ENCODE results near the gene ASIC1. TPM values are rescaled to one million over a fixed set of nuclear protein-coding genes. Genes with fewer than 3 reads are reported as not detected.

Gene ASIC1
- total and polyA plus RNA-seq, 2 of the 4 experiments (the other 2 are of a cell fraction): 1.6 to 9.9 TPM

GRCh38 chr12:50106907-50107306, 49.5 kb downstream of the ASIC1 start:
- ATAC-seq (ENCODE audit: low read depth) (no peak), DNase-seq (no peak)
- Histone ChIP-seq H3K14ac (replicated peaks; ENCODE audit: low read depth, low read length) (no peak overlapping the region), H2AFZ (replicated peaks; ENCODE audit: low read length, poor library complexity) (no peak overlapping the region), H3K27ac (ENCODE audit: insufficient read depth, low read length) (no peak overlapping the region), H2BK15ac (ENCODE audit: low read depth, low read length) (no peak overlapping the region), H3K27me3 (ENCODE audit: control insufficient read depth, insufficient read depth, low read length) (peaks cover 4% of the 10 kb centered on the region; the same call in 1 of the 2 replicates), H3K4ac (ENCODE audit: low read depth, low read length) (no peak overlapping the region), H2BK5ac (ENCODE audit: low read depth, low read length, poor library complexity, severe bottlenecking) (no peak overlapping the region), H2AK5ac (ENCODE audit: low read depth, low read length) (no peak overlapping the region), H3K79me1 (ENCODE audit: low read depth in 1 of 2, low read length in 2 of 2) (no peaks in the 10 kb centered on the region), H3K4me2 (ENCODE audit: low read depth, low read length) (no peak overlapping the region), H4K8ac (ENCODE audit: low read depth in 2 of 2, low read length in 2 of 2) (no peak overlapping the region), H3K4me1 (ENCODE audit: control insufficient read depth, insufficient read depth, low read length) (peaks cover 13% of the 10 kb centered on the region), H2AK9ac (replicated peaks; ENCODE audit: low read depth, low read length, poor library complexity) (no peak overlapping the region), H3K9me3 (ENCODE audit: control insufficient read depth, insufficient read depth, low read length) (no peaks in the 10 kb centered on the region), H4K20me1 (ENCODE audit: insufficient read depth, low read length) (no peaks in the 10 kb centered on the region), H3K23ac (ENCODE audit: low read depth, low read length) (no peak overlapping the region), H4K5ac (ENCODE audit: low read depth, low read length) (no peak overlapping the region), H3K56ac (ENCODE audit: extremely low read depth, insufficient read depth, low read length) (no peak overlapping the region), H4K91ac (ENCODE audit: insufficient read depth, low read depth, low read length) (no peak overlapping the region), H3K18ac (ENCODE audit: low read depth, low read length) (no peak overlapping the region), H3K36me3 (ENCODE audit: control insufficient read depth, insufficient read depth, low read length) (peaks cover 5% of the 10 kb centered on the region; the same call in 1 of the 2 replicates), H3K9me1 (ENCODE audit: insufficient read depth, low read length) (peaks cover 4% of the 10 kb centered on the region), H2BK120ac (ENCODE audit: low read depth, low read length) (no peak overlapping the region), H3K9ac (ENCODE audit: low read depth, low read length) (no peak overlapping the region), H2BK20ac (ENCODE audit: low read depth, low read length) (no peak overlapping the region), H3K4me3 (ENCODE audit: insufficient read depth, low read depth, low read length) (no peak overlapping the region)
- dilution Hi-C loops (cut with HindIII; ENCODE audit: low sequenced_read_pairs, unreplicated experiment) (no loop called here), in situ Hi-C loops (cut with MboI; ENCODE audit: low sequenced_read_pairs) (no loop called here), intact Hi-C loops (cut with micrococcal nuclease) (no loop called here)
- ChIA-PET POLR2A (ENCODE audit: unreplicated experiment) (interaction anchor here (0.6 kb wide), 1 partner anchor 59 kb away, joined by 6 read pairs; no protein-coding TSS in a partner anchor), CTCF (no interaction called here)
- WGBS, 2 experiments (ENCODE audit: extremely low coverage in 2 of 2, insufficient read length in 1 of 2): no CpG with 5 or more reads among the region's 3 CpGs
- TF ChIP-seq SMC3 (IDR thresholded peaks at IDR 0.05; ENCODE audit: low read depth, low read length): no peak
- no peak for TF ChIP-seq CHD1 (IDR thresholded peaks at IDR 0.05; ENCODE audit: low read depth, low read length)
- no peak for TF ChIP-seq RCOR1 (IDR thresholded peaks at IDR 0.05; ENCODE audit: insufficient replicate concordance, low read length)
- TF ChIP-seq BHLHE40 (IDR thresholded peaks at IDR 0.05; ENCODE audit: low read depth, low read length): no peak
- BruUV-seq (replicated peaks): no TSS peak

All from IMR-90 (cell line).